Neutrophil (primary cell): ENCODE measurements around the gene ADCY2.

Experiments
- H3K27ac ChIP-seq: fragments of 200-600 bp; sonication (generic); 2 replicates; pipeline ENCODE4 v1.5.1; 2016; ENCODE audit warnings: mild to moderate bottlenecking, moderate library complexity
- H3K27me3 ChIP-seq: fragments of 200-600 bp; sonication (generic); 2 replicates; pipeline ENCODE4 v1.6.0; 2016; ENCODE audit warnings: mild to moderate bottlenecking
- H3K36me3 ChIP-seq: fragments of 200-600 bp; sonication (generic); 2 replicates; pipeline ENCODE4 v1.5.1; 2017
- H3K4me1 ChIP-seq, 2 experiments: fragments of 200-600 bp in 1 of 2; sonication (generic) in 1 of 2; 1 replicate in 1 of 2; 2 replicates in 1 of 2; pipeline versions ENCODE4 v1.5.1 to v1.6.1; 2013 to 2016; ENCODE audit warnings: low read depth in 1 of 2, low read length in 1 of 2, mild to moderate bottlenecking in 1 of 2, moderate library complexity in 1 of 2; ENCODE audit not compliant: control insufficient read depth in 1 of 2, insufficient read depth in 1 of 2
- H3K4me3 ChIP-seq, 2 experiments: fragments of 200-600 bp in 1 of 2; sonication (generic) in 1 of 2; 1 replicate in 1 of 2; 2 replicates in 1 of 2; pipeline ENCODE4 v1.5.1; 2013 to 2016; ENCODE audit warnings: low read depth in 1 of 2, low read length in 1 of 2, mild to moderate bottlenecking in 1 of 2, moderate library complexity in 1 of 2
- H3K9me3 ChIP-seq: fragments of 200-600 bp; sonication (generic); 2 replicates; pipeline ENCODE4 v1.5.1; 2016
- TF ChIP-seq, protein P1 (sequence below): fragments of 200-600 bp; sonication (generic); IDR thresholded peaks from 2 replicates; pipeline ENCODE4 v1.5.1; 2016; ENCODE audit warnings: antibody characterized with exemption

ADCY2 gene

DNA sequence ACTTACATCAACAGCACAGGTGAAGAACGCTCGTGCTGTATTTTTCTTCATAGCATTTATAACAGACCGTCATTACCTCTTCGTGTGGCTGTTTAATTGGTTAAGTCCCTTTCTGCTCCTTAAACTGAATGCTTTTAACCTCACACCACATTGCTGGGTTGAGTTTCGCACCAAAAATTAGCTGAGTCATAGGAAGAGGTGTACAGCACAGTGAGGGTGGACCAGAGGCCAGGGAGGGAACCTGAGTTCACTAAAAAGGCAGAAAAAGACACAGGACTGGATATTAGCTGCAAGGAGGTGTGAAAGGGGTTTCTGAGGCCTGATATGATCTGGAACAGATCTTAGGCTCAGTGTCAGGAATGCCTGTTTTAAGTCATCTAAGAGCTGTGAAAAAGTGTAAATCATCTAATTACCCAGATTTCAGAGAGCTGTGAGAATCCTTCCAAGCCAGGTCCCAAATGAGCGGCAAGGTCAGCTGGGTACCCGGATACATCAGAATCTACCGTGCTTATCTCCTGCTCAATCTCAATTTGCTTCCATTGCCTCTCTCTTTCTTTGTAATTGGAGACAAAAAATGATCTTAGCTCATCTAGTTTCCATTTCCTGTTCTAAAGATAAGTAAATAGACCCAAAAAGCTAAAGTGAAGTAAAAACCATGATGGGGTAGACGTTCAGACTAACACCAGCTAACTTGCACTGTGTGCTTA, 462.1 kb downstream of the ADCY2 start:
- TF ChIP-seq, protein P1, sequence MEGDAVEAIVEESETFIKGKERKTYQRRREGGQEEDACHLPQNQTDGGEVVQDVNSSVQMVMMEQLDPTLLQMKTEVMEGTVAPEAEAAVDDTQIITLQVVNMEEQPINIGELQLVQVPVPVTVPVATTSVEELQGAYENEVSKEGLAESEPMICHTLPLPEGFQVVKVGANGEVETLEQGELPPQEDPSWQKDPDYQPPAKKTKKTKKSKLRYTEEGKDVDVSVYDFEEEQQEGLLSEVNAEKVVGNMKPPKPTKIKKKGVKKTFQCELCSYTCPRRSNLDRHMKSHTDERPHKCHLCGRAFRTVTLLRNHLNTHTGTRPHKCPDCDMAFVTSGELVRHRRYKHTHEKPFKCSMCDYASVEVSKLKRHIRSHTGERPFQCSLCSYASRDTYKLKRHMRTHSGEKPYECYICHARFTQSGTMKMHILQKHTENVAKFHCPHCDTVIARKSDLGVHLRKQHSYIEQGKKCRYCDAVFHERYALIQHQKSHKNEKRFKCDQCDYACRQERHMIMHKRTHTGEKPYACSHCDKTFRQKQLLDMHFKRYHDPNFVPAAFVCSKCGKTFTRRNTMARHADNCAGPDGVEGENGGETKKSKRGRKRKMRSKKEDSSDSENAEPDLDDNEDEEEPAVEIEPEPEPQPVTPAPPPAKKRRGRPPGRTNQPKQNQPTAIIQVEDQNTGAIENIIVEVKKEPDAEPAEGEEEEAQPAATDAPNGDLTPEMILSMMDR, result no peak
- Histone ChIP-seq H3K4me3 (no peak overlapping the region), H3K27ac (no peak overlapping the region), H3K36me3 (peaks cover 48% of the 10 kb centered on the region), H3K4me1 (no peaks in the 10 kb centered on the region), H3K9me3 (no peaks in the 10 kb centered on the region), H3K27me3 (peaks cover 10% of the 10 kb centered on the region)

DNA sequence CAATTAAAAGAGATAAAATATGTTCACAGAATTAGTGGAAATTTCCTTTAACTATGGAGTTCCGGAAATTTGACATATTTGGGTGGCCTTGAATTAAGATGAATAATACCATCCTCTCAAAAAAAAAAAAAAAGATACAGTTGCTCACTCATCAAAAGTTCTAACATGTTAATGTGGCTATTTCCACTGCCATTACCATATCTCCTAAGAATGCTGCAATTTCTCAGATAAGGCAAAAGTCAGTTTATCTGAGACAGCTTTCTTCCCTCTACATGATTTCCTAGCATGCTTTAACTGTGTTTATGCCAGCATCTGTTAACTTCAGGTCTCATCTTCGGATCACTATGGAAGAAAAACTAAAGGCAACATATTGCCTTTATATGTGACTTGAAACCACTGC, 470.3 kb downstream of the ADCY2 start:
- peaks cover 13 to 14% of the 10 kb centered on the region in 2 experiments for H3K4me1 ChIP-seq
- TF ChIP-seq, protein P1, result no peak
- peaks cover 17% of the 10 kb centered on the region for H3K36me3 ChIP-seq
- no peak overlapping the region for H3K27ac ChIP-seq
- H3K27me3 ChIP-seq, result no peaks in the 10 kb centered on the region
- H3K4me3 ChIP-seq, result no peak overlapping the region
- no peaks in the 10 kb centered on the region for H3K9me3 ChIP-seq

DNA sequence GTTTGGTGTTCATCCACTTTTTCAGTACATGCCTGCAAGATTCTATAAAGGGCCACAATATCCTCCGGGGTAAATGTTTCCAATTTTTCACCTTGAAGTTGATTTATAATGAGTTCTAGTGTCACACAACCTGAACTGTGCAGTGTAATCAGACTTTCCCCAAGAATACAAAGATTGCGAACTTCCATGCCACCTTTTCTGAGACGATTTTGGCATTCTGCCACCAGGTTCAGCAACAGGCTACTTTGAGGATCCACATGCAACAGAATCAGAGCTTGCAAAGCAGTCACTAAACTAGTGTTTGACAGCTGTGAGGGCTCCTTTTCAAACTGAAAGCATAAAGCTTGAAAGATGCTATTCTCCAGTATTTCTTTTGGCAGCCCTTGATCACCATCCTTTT, 471.3 kb downstream of the ADCY2 start:
- Histone ChIP-seq H3K27me3 (no peaks in the 10 kb centered on the region), H3K4me1 (peaks cover 13 to 14% of the 10 kb centered on the region in 2 experiments), H3K27ac (no peak overlapping the region), H3K36me3 (peaks cover 6% of the 10 kb centered on the region), H3K4me3 (no peak overlapping the region), H3K9me3 (no peaks in the 10 kb centered on the region)
- TF ChIP-seq, protein P1, result no peak

DNA sequence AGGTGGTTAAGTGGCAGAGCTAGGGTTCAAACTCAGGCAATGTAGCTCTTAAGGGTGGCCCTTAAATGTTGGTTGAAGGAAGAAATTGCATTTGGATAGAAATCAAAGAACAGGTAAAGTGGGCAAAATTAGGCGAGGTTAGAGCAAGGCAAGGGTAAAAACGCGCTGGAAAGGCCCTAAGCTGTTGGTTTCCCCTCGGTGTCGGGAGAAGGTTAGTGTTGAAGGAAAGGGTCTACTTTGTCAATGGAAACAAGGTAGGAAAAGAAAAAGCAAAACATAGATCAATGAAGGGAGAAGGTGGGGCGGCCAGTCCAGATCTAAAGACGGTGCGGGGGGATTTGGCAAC, 472.5 kb downstream of the ADCY2 start:
- Histone ChIP-seq H3K27me3 (no peaks in the 10 kb centered on the region), H3K4me1 (peaks cover 13 to 14% of the 10 kb centered on the region in 2 experiments), H3K36me3 (no peaks in the 10 kb centered on the region), H3K9me3 (no peaks in the 10 kb centered on the region), H3K27ac (peak overlapping the region; percentile 42), H3K4me3 (peak overlapping the region; percentile 66 to 88)
- TF ChIP-seq, protein P1, result no peak

DNA sequence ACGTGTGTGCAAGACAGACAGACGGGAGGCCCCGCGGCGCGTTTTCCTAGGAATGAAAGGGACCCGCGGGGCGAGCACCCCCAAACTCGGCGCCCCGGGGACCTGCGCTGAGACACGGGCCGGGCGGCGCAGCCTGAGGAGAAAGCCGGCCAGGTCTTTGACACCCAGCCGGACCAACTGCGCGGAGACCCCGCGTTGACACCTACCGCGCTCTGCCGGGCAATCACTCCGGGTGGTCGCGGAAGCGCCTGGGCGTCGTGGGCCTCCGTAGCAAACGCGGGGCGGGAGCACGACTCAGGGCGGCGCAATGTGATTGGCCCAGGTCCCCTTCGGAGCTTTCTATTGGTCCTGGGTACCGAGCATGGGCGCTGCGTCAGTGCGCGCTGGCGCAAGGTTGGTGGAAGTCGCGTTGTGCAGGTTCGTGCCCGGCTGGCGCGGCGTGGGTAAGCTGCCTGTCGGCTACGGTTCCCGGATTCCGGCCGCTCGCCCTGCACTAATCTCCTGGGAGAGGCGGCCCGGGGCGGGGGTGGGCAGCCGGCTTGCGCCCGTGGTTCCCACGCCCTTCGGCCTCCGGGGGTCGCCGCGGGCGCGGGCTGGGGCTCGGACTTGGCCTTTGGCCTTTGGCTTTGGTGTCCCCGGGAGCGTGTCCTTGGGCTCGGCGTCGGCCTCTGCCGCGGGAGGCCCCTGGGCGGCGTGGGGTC, 473.0 kb downstream of the ADCY2 start, which contains the start of the genes FASTKD3 and MTRR:
Gene FASTKD3 (minus strand): TSS at position 259 of the 701 bp plus-strand sequence. CDS start 948 bp downstream, outside the sequence.
Gene MTRR (plus strand): TSS at position 376 of the 701 bp plus-strand sequence. CDS start 1,647 bp downstream, outside the sequence.
- H3K9me3 ChIP-seq, result no peaks in the 10 kb centered on the region
- H3K4me1 ChIP-seq, result peaks cover 13 to 14% of the 10 kb centered on the region in 2 experiments

More for the DNA sequence above, 473.0 kb downstream of the ADCY2 start, which contains the start of the genes FASTKD3 and MTRR:
- peak within 1 kb of the TSS; percentile 66 to 88 for H3K4me3 ChIP-seq
- TF ChIP-seq, protein P1, result no peak
- H3K27ac ChIP-seq, result peak within 1 kb of the TSS; percentile 42
- H3K27me3 ChIP-seq, result no peaks in the 10 kb centered on the region
- no peaks in the 10 kb centered on the region for H3K36me3 ChIP-seq
